Stimulated activated CD4-positive, alpha-beta T cell treated with anti-CD3 and anti-CD28 coated beads, Interleukin-12 subunit alpha, Interleukin-12 subunit beta, amount 100 ng/mL, for 24 hours (primary cell): Measurements from ENCODE around the gene BLVRA.
"Not testable (repeated sequence)": the region's sequence is repeated elsewhere in the genome, so short reads cannot be mapped to it uniquely, and the experiment has no call there.

Experiments used
- DNase-seq, 2 experiments: peaks; one replicate each; pipeline ENCODE4 v3.0.0-alpha.2; 2020; ENCODE audit warnings: low read depth in 2 of 2

Gene BLVRA, protein sequence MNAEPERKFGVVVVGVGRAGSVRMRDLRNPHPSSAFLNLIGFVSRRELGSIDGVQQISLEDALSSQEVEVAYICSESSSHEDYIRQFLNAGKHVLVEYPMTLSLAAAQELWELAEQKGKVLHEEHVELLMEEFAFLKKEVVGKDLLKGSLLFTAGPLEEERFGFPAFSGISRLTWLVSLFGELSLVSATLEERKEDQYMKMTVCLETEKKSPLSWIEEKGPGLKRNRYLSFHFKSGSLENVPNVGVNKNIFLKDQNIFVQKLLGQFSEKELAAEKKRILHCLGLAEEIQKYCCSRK

DNA sequence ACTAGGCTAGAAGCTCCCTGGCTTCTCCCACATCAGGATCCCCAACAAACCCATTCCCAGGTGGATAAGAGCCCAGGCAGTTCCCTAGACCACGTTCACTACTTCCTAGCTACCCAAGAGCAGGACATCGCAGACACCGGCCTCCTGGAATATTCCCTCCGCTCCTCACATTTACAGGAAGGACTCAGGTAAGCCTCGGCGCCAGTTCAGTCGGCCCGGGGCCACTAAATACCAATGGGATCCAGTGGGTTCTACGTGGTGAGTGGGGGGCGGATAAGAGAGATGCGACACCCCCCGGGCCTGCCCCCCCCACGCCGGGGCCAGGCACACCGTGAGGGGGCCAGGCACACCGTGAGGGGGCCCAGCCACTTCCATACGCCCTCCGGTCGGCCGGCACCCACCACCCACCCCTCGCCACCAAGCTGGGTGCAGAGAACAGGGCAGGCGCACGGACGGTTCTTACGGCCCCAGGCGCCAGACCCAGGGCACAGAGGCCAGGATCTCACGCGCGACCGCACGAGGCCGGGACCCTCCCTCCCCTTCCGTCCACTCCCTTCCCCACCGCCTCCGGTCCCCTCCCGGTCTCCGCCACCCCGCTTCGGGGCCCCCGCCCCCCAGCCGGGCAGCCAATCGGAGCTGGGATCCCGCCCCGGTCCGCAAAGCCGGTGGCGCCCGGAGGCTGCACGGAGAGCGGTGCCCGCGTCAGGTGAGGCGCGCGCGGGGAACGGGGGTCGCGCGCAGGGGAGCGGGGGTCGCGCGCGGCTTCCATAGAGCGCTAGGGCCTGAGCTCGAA lies at the start of gene BLVRA:
TSS of gene BLVRA (plus strand) at position 652 of the 793 bp plus-strand sequence. CDS start 12,479 bp downstream, outside the sequence.
- peak; percentile 47 to 55 for DNase-seq

DNA sequence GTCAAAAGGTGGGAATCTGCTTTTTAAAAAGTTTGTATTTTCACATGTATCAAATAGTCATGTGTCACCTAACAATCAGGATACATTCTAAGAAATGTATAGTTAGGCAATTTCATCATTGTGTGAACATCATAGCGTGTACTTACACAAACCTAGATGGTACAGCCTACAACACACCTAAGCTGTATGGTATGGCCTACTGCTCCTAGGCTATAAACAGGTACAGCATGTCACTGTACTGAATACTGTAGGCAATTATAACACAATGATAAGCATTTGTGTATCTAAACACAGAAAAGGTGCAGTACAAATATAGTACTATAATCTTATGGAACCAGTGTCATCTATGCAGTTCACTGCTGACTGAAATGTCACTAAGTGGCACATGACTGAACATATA lies 47.0 kb upstream of the BLVRA start:
- DNase-seq, result no peak

DNA sequence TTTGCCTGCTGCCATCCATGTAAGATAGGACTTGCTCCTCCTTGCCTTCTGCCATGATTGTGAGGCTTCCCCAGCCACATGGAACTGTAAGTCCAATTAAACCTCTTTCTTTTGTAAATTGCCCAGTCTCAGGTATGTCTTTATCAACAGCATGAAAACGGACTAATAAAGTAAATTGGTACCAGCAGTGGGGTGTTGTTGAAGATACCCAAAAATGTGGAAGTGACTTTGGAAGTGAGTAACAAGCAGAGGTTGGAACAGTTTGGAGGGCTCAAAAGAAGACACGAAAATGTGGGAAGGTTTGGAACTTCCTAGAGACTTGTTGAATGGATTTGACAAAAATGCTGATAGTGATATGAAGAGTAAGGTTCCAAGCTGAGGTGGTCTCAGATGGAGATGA lies 42.5 kb upstream of the BLVRA start:
- not testable (repeated sequence) for DNase-seq

DNA sequence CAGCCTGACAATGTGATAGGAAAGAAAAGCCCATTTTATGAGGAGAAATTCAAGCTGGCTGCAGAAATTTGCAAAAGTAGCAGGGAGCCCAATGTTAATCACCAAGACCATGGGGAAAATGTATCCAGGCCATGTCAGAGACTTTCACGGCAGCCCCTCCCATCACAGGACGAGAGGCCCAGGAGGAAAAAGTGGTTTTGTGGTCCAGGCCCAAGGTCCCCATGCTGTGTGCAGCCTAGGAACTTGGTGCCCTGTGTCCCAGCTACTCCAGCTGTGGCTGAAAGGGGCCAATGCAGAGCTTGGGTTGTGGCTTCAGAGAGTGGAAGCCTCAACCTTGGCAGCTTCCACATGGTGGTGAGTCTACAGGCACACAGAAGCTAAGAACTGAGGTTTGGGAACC lies 41.9 kb upstream of the BLVRA start:
- no peak for DNase-seq

DNA sequence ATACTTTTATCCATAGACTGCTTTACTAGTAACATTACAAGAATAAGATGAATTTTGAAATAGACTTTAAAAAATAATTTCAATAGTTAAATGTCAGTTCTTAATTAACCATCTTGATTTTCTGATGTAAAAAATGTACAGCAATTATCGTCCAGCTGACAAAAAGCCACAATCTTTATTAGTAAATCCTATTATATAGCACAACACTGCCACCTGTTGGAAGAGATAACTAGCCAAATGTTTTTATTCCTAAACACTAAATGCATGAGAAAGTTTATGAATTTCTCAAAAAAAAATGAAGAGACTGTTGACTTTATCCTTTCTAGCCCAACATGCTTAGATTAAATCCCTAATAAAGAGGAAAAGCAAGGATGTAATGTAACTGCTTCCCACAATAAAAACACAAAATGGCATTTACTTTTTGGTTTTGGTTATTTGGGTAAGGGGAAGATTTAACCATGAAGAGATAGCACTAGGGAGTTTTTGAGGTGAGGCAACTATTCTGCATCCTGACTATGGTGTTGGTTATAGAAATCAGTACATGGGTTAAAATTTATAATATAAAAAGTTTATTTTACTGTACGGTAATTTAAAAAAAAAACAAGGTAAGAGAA lies 37.2 kb upstream of the BLVRA start:
- DNase-seq, result no peak

DNA sequence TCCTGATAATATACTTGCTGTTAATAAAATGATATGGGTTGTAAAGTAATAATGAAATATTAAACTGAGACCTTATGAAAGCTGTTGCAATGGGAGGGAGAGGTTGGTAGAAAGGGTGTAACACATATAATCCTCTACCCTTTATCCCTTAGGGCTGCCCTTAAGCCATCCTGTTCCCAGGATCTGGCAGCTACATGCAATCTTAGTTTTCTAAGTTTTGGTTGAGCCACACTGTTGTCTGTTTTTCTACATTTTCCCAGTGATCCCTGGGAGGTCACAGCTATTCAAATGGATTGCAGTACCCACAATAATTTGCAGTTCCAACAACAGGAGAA lies 35.5 kb upstream of the BLVRA start:
- DNase-seq, result no peak

DNA sequence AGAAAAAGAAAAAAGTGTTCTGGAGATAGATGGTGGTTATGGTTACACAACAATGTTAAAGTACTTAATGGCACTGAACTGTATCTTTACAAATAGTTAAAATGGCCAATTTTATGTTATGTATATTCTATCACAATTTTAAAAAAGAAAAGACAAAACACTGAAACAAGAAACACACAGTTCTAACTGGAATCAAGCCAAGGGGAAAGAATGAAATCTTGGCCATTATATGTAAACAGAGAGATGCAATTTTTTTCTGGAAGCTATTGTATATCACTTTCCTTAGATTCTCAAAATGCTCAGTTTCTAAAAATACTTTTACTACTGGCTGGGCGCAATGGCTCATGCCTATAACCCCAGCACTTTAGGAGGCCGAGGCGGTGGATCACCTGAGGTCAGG lies 33.2 kb upstream of the BLVRA start:
- DNase-seq, result no peak

DNA sequence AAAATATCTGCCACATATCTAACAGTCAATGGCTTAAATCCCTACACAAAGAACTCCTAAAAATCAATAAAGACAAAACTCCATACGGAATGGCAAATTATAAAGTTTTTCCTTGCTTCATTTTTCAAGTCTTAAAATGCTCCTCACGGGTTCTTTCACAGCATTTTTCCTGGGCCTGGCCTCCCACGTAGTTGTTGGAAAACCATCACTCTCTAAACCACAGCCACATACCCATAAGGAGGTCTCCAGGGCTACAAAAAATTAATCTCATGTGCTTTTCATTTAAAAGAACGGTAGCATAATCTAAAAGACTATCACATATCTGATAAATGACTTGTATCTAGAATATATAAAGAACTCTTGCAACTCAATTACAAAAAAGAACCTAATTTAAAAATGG lies 32.0 kb upstream of the BLVRA start:
- DNase-seq, result no peak

DNA sequence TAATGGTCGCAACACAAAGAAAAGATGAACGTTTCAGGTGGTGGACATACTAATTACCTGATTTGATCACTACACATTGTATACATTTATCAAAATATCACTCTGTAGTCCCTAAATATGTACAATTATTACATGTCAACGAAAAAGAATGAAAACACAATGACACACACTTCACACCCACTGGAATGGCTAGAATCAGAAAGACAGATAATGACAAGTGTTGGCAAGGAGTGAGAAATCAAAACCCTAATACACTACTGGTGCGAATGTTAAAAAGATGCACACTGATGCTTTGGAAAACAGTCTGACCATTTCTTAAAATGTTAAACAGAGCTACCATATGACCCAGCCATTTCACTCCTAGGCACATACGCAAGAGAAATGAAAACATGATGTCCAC lies 31.5 kb upstream of the BLVRA start:
- no peak for DNase-seq

DNA sequence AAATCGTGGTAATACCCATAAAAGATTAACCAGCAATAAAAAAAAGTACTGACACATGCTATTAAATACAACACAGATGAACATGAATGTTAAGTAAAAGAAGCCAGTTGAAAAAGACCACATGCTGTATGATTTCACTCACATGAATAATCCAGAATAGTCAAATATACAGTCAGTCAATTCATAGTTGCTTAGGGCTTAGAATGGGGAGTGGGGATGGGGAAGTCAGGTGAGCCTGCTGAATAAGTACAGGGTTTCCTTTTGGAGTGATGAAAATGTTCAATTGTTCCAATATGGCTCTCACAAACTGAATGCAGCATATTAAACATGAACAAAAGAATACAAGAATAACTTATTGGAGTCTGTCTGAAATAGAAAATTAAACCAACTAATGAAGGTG lies 31.0 kb upstream of the BLVRA start:
- no peak for DNase-seq

DNA sequence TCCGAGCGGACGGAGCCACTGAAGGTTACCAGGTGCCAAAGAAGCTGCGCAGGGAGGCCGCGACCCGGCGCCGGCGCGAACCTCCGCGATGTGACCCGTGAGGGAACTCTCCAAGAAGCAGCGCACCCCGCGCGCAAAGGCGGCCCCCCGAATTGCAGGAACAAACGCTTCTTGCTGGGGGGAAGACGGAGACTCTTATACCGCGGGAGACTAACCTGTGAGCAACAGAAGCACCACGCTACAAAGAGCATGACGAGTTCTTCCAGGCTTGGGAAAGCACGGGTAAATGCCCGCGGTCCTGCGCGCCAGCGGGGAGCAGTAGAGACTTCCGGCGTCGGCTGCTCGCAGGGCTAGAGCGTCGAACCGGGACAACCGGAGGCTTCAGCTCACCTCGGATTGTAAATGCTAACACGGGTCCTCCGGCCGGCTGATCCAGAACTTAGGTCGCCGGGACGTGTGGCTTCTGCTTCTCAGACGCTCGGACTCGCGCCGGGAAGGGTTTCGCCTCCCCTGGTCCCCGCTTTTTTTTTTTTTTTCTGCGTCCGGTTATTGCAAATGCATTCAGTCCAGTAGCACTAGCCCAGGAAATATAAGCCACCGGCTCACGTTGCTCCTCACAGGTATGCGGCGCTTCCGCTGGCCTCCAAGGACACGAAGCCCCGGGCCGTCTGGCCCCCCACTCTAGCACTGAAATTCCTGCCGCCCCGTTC lies 29.1 kb upstream of the BLVRA start, which contains the start of gene COA1:
TSS of gene COA1 (minus strand) at position 310 of the 710 bp plus-strand sequence. CDS start 80,909 bp downstream, outside the sequence.
- DNase-seq, result peak; percentile 66 to 72

DNA sequence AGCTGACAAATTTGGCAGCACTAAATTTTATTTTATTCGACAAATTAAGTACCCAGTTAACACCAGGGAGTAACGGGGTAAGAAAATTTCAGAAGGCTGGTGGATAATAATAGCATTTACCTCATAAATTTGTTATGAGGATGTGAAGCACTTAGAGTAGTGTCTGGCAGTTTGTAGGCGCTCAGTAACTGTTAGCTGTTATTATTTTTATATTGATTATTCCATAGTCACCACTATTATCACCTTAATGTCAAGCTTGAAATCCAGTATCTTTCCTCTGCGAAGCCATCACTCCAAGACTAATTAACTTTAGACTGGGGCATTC lies 28.6 kb upstream of the BLVRA start:
- DNase-seq, result no peak

DNA sequence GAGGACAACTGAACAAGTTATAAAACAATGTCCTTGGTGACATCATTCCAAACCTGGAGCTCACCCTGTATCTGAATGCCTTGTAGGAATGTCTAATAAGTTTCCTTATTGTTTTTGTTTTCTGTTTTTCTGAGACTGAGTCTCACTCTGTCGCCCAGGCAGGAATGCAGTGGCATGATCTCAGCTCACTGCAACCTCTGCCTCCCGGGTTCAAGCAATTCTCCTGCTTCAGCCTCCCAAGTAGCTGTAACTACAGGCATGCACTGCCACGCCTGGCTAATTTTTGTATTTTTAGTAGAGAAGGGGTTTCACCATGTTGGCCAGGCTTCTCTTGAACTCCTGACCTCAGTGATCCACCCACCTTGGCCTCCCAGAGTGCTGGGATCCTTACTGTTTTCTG lies 27.0 kb upstream of the BLVRA start:
- DNase-seq, result not testable (repeated sequence)

DNA sequence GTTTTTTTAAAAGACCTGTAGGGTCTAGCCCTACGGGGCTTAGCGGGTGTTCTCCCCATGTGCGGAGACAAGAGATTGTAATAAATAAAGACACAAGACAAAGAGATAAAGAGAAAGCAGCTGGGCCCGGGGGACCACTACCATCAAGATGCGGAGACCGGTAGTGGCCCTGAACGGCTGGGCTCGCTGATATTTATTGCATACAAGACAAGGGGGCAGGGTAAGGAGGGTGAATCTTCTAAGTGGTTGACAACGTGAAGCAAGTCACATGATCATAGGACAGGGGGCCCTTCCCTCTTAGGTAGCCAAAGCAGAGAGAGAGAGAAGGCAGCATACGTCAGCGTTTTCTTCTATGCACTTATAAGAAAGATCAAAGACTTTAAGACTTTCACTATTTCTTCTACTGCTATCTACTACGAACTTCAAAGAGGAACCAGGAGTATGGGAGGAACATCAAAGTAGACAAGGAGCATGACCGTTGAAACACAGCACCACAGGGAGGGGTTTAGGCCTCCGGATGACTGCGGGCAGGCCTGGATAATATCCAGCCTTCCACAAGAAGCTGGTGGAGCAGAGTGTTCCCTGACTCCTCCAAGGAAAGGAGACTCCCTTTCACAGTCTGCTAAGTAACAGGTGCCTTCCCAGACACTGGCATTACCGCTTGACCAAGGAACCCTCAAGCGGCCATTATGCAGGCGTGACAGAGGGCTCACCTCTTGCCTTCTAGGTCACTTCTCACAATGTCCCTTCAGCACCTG lies 23.7 kb upstream of the BLVRA start:
- DNase-seq, result not testable (repeated sequence)

DNA sequence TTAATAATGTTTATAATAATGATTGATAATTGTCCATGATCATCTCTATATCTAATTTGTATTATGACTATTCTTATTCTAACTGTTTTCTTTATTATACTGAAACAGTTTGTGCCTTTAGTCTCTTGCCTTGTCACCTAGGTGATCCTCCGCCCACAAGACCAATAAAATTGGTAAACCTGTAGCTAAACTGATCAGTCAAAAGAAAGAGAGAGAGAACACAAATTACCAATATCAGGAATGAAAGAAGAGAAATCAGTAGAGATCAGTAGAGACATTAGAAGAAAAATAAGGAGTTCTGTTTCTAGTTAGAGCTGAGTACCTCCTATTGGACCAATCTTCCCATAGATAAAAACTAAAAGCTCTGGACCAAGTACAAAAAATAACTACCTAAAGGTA lies 23.1 kb upstream of the BLVRA start:
- no peak for DNase-seq

DNA sequence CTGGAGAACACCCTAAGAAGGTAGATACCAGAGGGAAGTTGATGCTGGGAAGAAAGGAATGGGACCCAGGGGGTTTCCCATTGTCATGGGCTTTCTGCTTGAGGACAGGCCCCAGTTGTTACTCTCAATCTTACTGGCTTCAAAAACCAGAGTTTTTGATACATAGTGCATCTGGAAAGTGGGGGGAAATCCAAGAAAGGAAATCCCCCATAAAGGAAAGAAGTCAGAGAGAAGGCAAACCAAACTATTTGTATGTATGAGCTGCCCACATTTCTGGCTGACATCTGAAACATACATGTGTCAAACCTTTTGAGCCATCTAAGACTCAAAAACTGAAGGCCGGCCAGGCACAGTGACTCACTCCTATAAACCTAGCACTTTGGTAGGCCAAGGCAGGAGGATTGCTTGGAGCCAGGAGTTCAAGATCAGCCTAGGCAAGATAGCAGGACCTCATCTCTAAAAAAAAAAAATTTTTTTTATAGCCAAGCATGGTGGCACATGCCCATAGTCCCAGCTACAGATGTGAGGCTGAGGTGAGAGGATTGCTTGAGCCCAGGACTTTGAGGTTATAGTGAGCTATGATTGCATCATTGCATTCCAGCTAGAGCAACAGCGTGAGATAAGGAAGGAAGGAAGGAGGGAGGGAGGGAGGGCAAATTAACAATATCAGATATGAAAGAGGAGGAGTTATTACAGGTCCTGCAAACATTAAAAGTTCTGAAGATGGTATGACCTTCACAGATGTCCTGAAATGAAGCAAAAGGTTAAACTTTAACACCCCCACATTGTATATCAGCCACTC lies 22.5 kb upstream of the BLVRA start:
- DNase-seq, result peak in 1 of 2 experiments; percentile 37

DNA sequence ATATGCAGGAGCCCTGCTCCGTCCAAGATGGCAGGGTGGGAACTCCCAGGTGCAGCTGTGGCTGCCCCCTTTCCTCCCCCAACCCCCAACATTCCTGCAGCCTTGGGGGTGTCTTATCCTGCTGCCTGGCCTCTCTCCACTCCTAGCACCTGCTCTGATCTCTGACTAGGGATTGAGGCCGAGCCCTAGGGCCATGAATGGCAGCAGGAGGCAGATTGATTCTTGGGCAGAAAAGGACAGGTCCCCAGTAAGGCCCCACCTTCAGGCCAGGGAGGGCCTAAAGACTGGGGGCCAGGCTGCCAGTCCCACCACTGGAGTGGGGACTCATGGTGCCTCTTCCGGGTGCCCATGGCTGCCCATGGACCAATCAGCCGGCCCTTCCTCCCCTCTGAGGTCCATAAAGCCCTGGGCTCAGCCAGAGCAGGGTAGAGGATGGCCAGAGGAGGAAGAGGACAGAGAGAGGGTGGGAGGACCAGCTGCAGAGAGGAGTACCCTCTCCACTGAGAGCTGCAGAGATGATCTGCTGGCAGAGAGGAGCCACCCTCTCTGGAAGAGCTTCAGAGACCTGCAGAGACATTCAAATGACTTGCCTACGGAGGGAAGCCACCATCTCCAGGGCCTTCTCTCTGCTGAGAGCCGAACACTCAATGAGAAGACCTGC lies 20.9 kb upstream of the BLVRA start:
- DNase-seq, result no peak

DNA sequence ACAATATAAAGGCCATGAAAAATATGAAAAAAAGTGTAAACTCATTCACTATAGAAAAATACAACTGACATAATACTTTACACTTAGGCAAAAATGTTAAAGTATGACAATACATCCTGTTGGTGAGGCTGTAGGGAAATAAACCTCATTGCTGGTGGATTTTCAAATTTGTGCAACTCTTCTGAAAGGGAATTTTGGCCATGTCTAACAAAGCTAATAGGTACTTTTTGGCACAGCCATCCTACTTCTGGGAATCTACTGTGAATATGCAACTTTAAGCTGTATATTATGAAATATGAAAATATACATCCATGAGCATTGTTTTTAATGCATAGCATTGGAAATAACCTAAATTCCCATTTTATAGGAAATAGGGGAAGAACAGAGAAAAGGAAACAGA lies 15.8 kb upstream of the BLVRA start:
- DNase-seq, result no peak

DNA sequence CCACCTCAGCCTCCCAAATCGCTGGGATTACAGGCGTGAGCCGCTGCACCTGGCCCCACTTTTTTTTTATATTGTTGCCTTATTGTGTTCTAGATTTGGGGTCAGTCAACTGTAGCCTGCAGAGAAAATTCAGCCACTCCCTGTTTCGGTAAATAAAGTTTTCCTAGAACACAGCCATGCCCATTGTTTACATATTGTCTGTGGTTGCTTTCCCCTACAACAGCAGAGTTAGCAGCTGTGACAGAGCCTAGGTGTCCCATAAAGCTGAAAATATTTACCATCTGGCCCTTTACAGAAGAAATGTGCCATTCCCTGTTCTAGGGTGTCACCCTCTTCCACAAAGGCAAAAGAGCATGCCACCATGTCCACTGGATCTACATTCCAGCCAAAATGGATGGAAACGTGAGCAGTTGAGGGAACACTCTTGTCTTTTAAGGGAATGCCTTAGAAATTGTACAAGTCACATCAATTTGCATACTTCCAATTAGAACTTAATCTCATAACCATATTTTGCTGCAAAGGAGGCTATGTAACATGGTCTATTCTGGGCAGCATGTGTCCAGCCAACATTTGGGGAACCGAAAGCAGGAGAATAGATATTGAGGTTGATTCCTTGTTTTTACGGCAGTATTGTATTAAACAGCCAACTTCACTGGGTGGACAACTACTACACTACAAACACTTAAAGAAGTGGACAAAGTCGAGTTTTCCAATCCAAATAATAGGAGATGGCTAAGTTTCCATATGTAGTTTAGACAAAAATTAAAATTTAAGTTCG lies 11.0 kb upstream of the BLVRA start:
- DNase-seq, result no peak
